NCI-H1417 treated with DMSO at 0.1 percent for 48 hours (cell line): ENCODE measurements around the gene ZNF200.
"Not testable (repeated sequence)": the region's sequence is repeated elsewhere in the genome, so short reads cannot be mapped to it uniquely, and the experiment has no call there.

Experiments
- DNase-seq: peaks from one replicate; lab custom pipeline; 2025; lab: John Stamatoyannopoulos, UW

Gene ZNF200

GRCh38 chr16:3252967-3253366 lies 18.0 kb upstream of the ZNF200 start:
- DNase-seq: no peak

DNA sequence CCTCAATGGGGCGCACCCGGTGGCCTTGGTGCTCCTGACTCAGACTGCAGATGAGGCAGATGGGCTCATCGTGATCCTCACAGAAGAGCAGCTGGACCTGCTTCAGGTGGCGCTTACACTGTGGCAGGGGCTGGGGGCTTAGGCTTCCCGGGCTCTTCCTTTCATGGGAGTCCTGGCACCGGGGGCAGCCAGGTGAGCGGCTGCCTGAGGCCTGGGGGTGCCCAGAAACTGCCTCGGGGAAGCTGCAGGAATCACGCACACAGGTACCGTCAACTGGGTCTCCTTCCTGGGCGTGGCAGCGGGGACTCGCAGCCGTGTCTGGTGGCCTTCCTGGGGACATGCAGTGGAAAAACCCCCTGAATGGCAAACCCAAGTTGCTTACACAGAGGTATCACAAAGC lies 14.5 kb upstream of the ZNF200 start:
- DNase-seq: no peak

DNA sequence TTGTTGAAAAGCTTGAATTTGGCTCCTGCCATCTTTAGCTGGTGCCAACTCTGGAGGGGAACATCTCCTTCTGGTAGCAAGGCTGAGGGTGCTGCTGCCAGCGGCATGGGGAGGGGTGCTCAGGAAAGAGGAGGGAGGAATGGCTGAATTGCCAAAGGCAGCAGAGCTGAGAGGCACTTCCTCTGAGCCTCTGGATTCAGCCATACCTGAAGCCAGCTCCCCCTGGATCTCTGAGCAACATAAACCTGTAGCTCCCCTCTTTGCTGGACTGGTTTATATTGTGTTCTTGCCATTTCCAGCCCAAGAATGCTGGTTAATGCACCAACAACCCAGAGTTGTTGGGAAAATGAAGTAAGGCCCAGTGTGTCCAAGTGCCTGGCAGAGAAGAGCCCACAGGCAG lies 14.1 kb upstream of the ZNF200 start:
- DNase-seq: no peak

DNA sequence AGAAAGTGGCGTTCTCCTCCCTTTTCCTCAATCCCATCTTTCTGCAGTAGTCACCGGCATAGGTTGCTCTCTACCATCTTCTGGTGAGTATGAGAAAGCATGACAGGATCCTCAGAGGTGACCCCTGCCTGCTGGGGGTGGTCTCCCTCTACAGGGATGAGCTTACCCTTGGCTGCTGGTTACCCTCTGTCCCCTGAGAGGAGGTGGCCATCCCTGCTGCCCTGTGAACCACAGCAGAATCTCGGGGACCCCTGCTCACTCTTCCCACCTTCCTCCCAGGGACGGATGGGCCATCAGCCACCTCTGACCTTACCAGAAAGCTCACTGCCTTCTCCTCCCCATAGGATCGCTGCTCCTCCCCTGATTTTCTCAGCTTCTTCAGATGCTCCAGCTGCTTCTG lies 13.6 kb upstream of the ZNF200 start:
- DNase-seq: no peak

- no peak for DNase-seq
Observed at GRCh38 chr16:3246876-3247275, 11.9 kb upstream of the ZNF200 start.

DNA sequence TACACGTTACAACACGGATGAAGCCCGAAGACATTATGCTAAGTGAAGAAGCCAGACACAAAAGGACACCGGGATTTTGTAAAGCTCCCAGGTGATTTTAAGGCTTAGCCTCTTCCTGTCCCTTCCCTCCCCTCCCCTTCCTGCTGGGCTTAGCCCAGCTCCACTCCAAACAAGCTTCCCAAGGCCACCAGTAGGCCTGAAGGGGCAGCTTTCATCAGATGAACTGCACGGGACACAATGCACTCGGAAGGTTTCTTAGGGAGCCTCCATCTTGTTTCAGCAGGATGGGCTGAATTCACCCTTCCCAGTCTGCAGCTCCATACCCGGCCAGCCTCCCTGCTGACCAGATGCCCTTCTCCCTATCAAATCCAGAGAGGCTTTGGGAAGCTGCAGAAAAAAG lies 11.0 kb upstream of the ZNF200 start:
- DNase-seq: no peak

DNA sequence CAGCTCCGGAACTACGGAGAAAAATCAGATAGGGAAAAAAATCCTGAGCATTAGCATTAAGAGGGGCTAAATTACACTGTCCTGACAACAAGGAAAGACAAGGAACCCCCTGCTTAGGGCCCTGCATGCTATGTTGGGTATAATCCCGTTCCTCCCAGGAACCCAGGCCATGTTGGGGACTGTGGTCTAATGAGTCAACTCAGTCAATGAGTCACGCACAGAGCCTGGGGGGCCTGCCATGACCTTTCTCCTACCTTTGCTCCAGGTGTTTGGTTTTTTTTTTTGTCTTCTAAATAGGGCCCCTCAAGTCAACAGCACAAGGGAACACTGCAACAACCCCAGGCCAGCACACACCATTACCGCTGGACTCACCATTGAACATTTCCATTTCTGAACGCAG lies 8.9 kb upstream of the ZNF200 start:
- DNase-seq: no peak

- no peak for DNase-seq
Observed at GRCh38 chr16:3242709-3243108, 7.8 kb upstream of the ZNF200 start.

GRCh38 chr16:3241761-3242160 lies 6.8 kb upstream of the ZNF200 start:
- DNase-seq: no peak

- no peak for DNase-seq
Observed at GRCh38 chr16:3235856-3236669, 1.1 kb upstream of the ZNF200 start.

DNA sequence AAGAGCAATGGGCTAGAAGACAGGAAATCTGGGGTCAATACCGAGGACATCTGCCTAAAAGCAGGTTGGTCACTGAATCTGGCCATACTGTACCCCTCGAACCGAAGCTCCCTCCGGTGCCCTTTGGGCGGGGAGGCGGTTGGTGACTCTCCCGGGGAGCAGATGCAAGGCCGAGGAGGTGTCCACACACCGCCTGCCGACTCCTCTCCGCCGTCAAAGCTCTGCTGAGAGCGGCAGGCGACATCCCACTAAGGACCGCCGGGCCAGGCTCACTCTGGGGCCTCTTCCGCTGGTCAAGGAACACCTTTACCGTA lies 458 bp downstream of the ZNF200 start:
- no peak for DNase-seq

GRCh38 chr16:3223913-3224515 lies 10.9 kb downstream of the ZNF200 start:
- no peak for DNase-seq

GRCh38 chr16:3220839-3221238 lies 14.1 kb downstream of the ZNF200 start:
- DNase-seq: no peak

DNA sequence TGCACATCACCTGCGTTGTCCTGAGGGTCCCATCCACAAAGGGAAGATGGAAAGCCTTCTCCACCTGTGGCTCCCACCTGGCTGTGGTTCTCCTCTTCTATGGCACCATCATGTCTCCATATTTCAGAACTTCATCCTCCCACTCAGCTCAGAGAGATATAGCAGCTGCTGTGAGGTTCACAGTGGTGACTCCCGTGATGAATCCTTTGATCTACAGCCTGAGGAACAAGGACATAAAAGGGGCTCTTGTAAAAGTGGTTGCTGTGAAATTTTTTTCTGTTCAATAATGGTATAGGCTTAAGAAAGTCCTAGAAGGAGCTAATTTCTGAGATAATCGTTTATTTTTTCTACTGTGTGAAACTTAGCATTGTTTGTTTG lies 18.7 kb downstream of the ZNF200 start:
- no peak for DNase-seq

DNA sequence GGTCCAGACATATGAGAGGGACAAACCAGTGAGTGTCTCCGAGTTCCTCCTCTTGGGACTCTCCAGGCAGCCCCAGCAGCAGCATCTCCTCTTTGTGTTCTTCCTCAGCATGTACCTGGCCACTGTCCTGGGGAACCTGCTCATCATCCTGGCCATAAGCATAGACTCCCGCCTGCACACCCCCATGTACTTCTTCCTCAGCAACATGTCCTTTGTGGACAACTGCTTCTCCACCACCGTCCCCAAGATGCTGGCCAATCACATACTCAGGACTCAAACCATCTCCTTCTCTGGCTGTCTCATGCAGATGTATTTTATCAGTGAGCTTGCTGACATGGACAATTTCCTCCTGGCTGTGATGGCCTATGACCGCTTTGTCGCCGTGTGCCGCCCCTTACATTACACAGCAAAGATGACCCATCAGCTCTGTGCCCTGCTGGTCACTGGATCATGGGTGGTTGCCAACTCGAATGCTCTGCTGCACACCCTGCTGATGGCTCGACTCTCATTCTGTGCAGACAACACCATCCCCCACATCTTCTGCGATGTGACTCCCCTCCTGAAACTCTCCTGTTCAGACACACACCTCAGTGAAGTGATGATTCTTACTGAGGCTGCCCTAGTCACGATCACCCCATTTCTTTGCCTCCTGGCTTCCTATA lies 19.2 kb downstream of the ZNF200 start:
- no peak for DNase-seq

GRCh38 chr16:3214904-3215600 lies 19.9 kb downstream of the ZNF200 start:
- no peak for DNase-seq

DNA sequence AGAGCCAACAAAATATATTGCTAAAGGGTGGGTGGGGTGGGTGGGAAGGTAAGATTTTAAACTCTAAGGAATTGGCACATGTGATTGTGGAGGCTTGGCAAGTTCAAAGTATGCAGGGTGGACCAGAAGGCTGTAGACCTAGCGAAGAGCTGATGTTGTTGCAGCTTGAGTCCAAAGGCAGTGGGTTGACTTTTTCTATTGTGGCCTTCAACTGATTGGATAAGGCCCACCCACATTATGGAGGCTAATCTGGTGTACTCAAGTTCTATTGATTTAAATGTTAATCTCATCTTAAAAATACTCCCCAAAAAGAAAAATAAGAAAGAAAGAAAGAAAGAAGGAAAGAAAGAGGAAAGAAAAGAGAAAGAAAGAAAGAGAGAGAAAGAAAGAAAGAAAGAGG lies 22.4 kb downstream of the ZNF200 start:
- DNase-seq: no peak

- DNase-seq: no peak
Observed at GRCh38 chr16:3212006-3212405, 23.0 kb downstream of the ZNF200 start.

- DNase-seq: no peak
Observed at GRCh38 chr16:3207086-3207953, 27.6 kb downstream of the ZNF200 start.

DNA sequence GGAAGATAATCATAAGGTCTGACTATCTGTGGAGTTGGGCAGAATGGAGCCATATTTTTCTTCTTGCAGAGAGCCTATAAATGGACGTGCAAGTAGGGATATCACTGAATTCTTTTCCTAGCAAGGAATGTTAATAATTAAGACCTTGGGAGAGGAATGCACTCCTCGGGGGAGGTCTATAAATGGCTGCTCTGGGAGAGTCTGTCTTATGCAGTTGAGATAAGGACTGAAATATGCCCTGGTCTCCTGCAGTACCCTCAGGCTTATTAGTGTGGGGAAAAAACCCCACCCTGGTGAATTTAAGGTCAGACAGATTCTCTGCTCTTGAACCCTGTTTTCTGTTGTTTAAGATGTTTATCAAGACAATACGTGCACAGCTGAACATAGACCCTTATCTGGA lies 29.0 kb downstream of the ZNF200 start:
- DNase-seq: not testable (repeated sequence)

DNA sequence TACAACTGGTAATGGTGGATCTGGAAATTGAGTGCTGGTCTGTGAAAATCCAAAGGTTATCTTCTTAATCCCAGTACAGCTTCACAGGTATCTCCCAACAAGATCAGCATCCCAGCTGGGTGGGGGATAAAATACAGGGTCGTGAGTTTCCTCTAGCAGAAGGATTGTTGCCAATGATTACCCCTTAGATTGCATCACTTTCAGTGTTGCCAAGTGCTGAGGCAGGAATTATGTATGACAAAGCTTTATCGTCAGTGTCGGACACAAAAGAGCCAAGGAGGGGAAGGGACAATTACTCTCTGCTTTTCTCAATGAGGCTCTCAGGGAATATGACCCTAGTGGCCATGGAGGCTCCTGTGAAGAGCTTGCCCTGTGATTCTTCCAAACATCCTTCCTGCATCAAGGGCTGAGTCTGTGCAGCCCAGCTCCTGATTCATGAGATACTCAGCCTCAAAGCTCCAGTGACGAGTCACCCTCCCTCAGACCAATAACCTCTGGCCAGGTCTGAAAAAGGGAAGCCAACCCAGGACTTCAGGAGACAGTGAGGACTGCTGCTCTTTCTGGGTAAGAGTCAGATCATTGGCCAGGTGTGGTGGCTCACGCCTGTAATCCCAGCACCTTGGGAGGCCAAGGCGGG lies 31.9 kb downstream of the ZNF200 start:
- DNase-seq: no peak
